ENCODE data around the gene ACAT1.
"Not testable (repeated sequence)": the region's sequence is repeated elsewhere in the genome, so short reads cannot be mapped to it uniquely, and the experiment has no call there.

The ACAT1 gene

GRCh38 chr11:108121274-108122155 lies at the start of gene ACAT1:
Gene ACAT1 (plus strand): TSS chr11:108121567. CDS start chr11:108121607, 40 bp downstream.
- peak; percentile 93 for DNase-seq (ENCODE audit: low spot score)

- DNase-seq (ENCODE audit: low spot score): no peak
Measured at GRCh38 chr11:108084811-108085210, 36.6 kb upstream of the ACAT1 start.

DNA sequence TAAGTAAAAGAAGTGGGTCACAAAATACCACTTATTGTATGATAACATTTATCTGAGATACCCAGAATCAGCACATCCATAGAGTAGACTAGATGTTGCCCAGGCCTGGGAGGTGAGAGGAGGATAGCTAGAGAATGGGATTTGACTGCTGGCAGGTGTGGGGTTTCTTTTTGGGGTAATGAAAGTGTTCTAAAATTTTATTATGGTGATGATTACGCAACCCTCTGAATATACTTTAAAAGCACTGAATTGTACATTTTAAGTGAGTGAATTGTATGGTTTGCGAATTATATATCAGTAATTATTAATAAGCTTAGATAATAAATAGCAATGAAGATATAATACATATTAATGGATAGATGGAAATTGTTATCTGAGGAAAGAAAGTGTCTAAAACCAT lies 35.7 kb upstream of the ACAT1 start:
- DNase-seq (ENCODE audit: low spot score): no peak

- no peak for DNase-seq (ENCODE audit: low spot score)
Measured at GRCh38 chr11:108092134-108092533, 29.2 kb upstream of the ACAT1 start.

DNA sequence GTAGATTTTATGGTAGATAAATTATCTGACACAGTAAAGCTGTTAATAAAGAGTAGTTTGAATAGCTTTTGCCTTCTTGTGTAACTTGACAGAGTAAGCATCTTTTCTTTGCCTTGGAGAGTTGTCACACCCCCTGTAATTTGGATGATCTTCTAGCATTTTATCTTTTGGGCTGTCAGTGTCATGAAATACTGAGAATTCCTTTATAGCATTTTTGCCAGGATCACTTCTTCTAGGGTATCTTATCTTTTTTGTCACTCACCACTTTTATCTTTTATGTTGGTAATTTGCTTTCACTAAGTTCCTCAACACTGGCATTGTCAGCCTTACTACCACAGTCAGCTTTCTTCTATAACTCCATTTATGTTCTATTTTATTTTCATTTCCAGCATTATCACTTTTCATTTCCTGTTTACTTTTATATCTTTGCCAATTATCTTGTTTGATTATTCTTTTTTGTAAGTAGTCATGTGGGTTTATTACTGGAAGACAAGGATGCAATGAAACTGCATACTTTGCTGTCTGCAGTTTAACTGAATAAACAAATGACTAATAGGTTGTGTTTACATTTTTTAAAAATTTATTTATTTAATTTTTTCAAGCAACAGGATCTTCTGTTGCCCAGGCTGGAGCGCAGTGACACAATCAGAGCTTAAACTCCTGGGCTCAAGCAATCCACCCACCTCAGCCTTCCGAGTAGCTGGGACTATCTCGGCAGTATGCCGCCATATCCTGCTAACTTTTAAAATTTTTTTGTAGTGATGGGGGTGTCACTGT lies 28.1 kb upstream of the ACAT1 start:
- DNase-seq (ENCODE audit: low spot score): no peak

- DNase-seq (ENCODE audit: low spot score): no peak
Measured at GRCh38 chr11:108097179-108097578, 24.2 kb upstream of the ACAT1 start.

DNA sequence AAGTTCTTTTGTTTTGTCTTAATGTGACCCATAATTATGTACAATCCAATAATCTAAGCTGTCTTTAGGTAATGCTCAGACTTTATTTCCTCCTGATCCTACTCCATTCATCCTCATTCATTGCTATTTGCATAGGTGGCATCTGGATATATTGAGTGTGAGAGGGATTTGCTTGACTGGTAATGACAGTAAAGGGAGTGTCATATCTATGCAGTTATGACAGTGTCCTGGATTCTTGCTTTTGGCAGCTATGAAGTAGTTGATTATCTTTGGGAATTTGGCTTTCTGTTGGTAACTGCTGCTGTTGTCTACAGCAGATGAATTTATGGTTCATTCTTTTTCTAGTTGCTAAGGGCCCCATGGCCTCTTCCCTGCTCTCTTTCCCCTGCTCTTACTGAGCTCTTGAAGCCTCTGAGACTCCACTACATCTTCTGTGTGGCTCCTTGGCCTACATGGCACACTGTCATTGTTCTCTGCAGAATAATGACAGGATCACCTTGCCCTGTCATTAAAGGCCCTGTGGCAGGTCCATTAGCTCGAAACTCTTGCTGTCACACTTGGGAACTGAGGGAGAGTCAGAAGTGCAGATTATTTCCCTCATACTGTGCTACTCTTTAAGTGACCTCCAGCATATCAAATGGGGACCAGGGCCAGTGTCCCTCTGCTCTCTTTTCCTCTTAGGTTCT lies 20.1 kb upstream of the ACAT1 start:
- DNase-seq (ENCODE audit: low spot score): no peak

DNA sequence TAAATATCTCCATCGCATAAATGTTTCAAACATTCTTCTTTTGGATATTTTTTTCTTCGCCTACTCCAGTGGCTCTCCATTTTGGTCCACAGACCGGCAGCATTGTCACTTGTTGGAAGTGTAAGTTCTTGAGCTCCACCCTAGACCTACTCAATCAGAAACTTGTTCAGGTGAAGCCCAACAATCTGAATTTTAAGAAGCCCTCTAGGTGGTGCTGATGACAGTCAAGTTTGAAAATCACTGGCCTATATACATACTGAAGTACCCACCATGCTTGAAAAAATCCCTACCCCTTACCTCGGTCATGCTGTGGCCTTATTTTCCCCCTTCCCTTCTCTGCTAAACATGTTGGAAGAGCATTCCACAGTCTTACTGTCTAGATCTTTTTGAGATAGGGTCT lies 10.2 kb upstream of the ACAT1 start:
- DNase-seq (ENCODE audit: low spot score): no peak

DNA sequence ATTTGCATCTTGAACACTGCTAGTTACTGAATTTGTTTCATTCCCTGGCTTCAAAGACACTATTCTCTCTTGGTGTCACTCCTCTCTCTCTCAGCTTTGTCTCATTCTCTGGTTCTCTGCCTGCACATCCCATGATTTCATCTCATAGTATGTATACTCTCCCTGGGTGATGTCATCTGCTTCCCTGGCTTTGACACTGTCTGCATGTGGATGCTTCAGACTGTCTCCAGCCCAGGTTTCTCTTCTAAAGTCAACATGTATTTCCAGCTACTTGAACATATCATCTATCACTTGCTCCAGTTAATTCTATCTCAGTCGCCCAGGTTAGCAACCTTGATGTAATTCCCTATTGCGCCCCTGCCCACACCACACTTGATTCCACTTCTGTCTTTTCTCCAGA lies 9.3 kb upstream of the ACAT1 start:
- no peak for DNase-seq (ENCODE audit: low spot score)

- DNase-seq (ENCODE audit: low spot score): no peak
Measured at GRCh38 chr11:108115500-108116140, 5.7 kb upstream of the ACAT1 start.

- DNase-seq (ENCODE audit: low spot score): peak; percentile 47
Measured at GRCh38 chr11:108117746-108118371, 3.5 kb upstream of the ACAT1 start.

GRCh38 chr11:108120936-108121273 lies 462 bp upstream of the ACAT1 start:
- DNase-seq (ENCODE audit: low spot score): not testable (repeated sequence)

GRCh38 chr11:108122166-108122628 lies 830 bp downstream of the ACAT1 start:
- no peak for DNase-seq (ENCODE audit: low spot score)

DNA sequence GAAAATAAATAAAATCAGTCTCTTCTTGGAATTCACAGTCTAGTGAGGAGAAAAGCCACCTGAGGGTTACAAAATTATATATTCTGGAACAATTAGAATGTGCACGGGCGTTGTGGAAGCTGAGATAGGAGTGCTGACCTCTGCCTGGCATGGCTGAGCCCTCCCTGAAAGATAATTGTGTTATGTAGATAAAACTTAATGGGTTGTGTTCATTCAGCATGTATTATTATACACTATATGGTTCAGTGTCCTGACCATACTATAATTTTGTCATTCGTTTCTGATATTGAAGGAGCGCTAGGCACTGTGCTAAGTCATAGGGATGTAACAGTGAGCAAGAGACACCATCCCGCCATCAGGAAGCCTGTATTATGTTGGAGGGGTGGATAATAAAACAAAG lies 3.7 kb downstream of the ACAT1 start:
- DNase-seq (ENCODE audit: low spot score): no peak

GRCh38 chr11:108128772-108129171 lies 7.4 kb downstream of the ACAT1 start:
- no peak for DNase-seq (ENCODE audit: low spot score)

GRCh38 chr11:108131993-108132392 lies 10.6 kb downstream of the ACAT1 start:
- no peak for DNase-seq (ENCODE audit: low spot score)

DNA sequence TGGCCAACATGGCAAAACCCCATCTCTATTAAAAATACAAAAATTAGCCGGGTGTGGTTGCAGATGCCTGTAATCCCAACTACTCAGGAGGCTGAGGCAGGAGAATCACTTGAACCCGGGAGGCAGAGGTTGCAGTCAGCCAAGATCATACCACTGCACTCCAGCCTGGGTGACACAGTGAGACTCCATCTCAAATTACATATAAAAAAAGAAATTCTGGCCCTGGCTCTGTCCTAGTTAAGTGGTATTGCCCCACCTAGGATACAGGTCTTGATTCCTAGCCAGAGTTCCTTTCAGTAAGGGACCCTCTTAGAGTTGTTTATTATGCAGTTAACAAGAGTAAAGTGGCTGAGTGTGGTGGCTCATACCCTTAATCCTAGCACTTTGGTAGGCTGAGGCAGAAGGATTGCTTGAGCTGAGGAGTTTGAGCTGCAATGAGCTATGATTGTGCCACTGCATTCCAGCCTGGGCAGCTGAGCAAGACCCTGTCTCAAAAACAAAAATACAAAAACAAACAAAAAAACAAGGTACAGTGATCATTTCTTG lies 11.7 kb downstream of the ACAT1 start:
- DNase-seq (ENCODE audit: low spot score): not testable (repeated sequence)

- peak; percentile 24 for DNase-seq (ENCODE audit: low spot score)
Measured at GRCh38 chr11:108135845-108136544, 14.6 kb downstream of the ACAT1 start.

DNA sequence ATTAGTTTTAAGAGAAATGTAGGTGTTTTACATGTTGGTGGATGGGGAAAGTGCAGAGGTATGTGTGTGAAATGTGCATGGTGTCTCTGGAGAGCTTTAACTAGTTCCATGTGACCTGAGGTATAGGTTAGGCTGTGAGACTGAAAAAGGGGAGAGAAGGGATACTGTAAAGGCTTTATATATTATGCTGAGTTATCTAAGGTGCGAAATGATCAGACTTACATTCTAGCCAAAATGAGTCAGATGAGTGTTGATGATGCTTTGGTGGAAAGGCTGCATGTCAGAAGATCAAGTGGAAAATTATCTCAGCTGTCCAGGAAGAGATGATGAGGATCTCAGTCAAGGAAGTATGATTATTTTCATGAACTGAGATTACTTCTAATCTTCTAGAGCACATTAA lies 15.8 kb downstream of the ACAT1 start:
- no peak for DNase-seq (ENCODE audit: low spot score)

- DNase-seq (ENCODE audit: low spot score): no peak
Measured at GRCh38 chr11:108142304-108142703, 20.9 kb downstream of the ACAT1 start.

- DNase-seq (ENCODE audit: low spot score): no peak
Measured at GRCh38 chr11:108144615-108145014, 23.2 kb downstream of the ACAT1 start.

All from CD4-positive, alpha-beta T cell treated with Interleukin-2 at 100 ng/mL for 4 hours (primary cell).